K562 (cell line): ENCODE measurements around the gene SPATA13. TPM values are rescaled to one million over a fixed set of nuclear protein-coding genes. Genes with fewer than 3 reads are reported as not detected.

Source experiments
- ATAC-seq: fragments of 200-7000 bp; cut with Tn5 transposase; 3 replicates; pipeline ENCODE4 v1.9.1; 2020; ENCODE audit warnings: moderate library complexity
- BruUV-seq: library from RNA; stranded (reverse); fragments of 400-500 nt; replicated peaks from 2 replicates; lab custom pipeline; 2021; lab: Mats Ljungman, UMichigan
- CTCF ChIA-PET: fragments of 300-600 bp; formaldehyde crosslinking; extraction: SDS; loops from one replicate; lab custom pipeline; 2021; ENCODE audit warnings: low intra/inter-chr PET ratio; lab: Yijun Ruan, JAX
- POLR2A ChIA-PET: fragments of 300-600, 350-650 bp; sonication (Branson Sonifier 250); formaldehyde crosslinking; extraction: SDS; loops from one replicate; lab custom pipeline; 2021; ENCODE audit warnings: antibody characterized with exemption, inconsistent platforms; lab: Yijun Ruan, JAX
- DNase-seq, 4 experiments: peaks; one replicate each; pipeline versions ENCODE4 v3.0.0 to v3.0.0-alpha.2; 2011 to 2018; ENCODE audit warnings: low spot score in 3 of 4, mixed read lengths in 3 of 4; ENCODE audit errors: extremely low read depth in 1 of 4
- FAIRE-seq: peaks from 2 replicates; lab custom pipeline; 2011; peaks lifted over from hg19 to GRCh38; lab: Jason Lieb, UNC
- H2AFZ ChIP-seq: 2 replicates; pipeline ENCODE4 v1.6.0; 2011; ENCODE audit warnings: low read depth, low read length, control low read depth, inconsistent platforms
- H3K27ac ChIP-seq: fragments of 200-600 bp; 3 replicates; pipeline ENCODE4 v1.8.0; 2011; ENCODE audit warnings: low read depth, mild to moderate bottlenecking, control low read depth, inconsistent platforms, low read length, moderate library complexity, mixed read lengths; ENCODE audit errors: extremely low read depth
- H3K27me3 ChIP-seq, 2 experiments: fragments of 300-600 bp in 1 of 2; 2 replicates in 1 of 2; 3 replicates in 1 of 2; pipeline versions ENCODE4 v1.6.0 to v1.8.0; 2011; ENCODE audit warnings: inconsistent platforms in 2 of 2, low read length in 2 of 2, mild to moderate bottlenecking in 1 of 2, mixed read lengths in 1 of 2, moderate library complexity in 1 of 2; ENCODE audit not compliant: control insufficient read depth in 2 of 2, insufficient read depth in 2 of 2
- H3K36me3 ChIP-seq: fragments of 300-600 bp; 3 replicates; pipeline ENCODE4 v1.8.0; 2011; ENCODE audit warnings: mild to moderate bottlenecking, low read length, inconsistent platforms; ENCODE audit not compliant: control insufficient read depth, insufficient read depth
- H3K4me1 ChIP-seq, 2 experiments: fragments of 200-600 bp in 1 of 2; replicated peaks in 1 of 2; 2 replicates in 1 of 2; 3 replicates in 1 of 2; pipeline versions ENCODE4 v1.5.1 to v1.8.0; 2011; ENCODE audit warnings: inconsistent platforms in 2 of 2, low read length in 2 of 2, mild to moderate bottlenecking in 1 of 2, mixed read lengths in 1 of 2, moderate library complexity in 1 of 2; ENCODE audit not compliant: control insufficient read depth in 2 of 2, insufficient read depth in 2 of 2
- H3K4me2 ChIP-seq: 2 replicates; pipeline ENCODE4 v1.6.1; 2011; ENCODE audit warnings: low read length, control low read depth, inconsistent platforms, mixed read lengths; ENCODE audit not compliant: insufficient read depth
- H3K4me3 ChIP-seq: fragments of 200-600 bp; sonication (generic), shearing (Covaris generic); 2 replicates; pipeline ENCODE4 v1.5.1; 2016; ENCODE audit warnings: control low read depth, inconsistent platforms
- H3K79me2 ChIP-seq: fragments of 200-600 bp; 3 replicates; pipeline ENCODE4 v1.8.0; 2011; ENCODE audit warnings: low read length, inconsistent platforms; ENCODE audit not compliant: control insufficient read depth, insufficient read depth
- H3K9ac ChIP-seq, 2 experiments: 2 replicates each; pipeline versions ENCODE4 v1.6.0 to v1.6.1; 2011; ENCODE audit warnings: low read depth in 2 of 2, low read length in 2 of 2, control low read depth in 1 of 2, inconsistent platforms in 1 of 2, mild to moderate bottlenecking in 1 of 2, mixed read lengths in 1 of 2; ENCODE audit not compliant: insufficient read depth in 1 of 2
- H3K9me1 ChIP-seq: one replicate; pipeline ENCODE4 v1.6.0; 2011; ENCODE audit warnings: inconsistent platforms, mild to moderate bottlenecking, low read length, moderate library complexity; ENCODE audit not compliant: control insufficient read depth, insufficient read depth
- H3K9me3 ChIP-seq: replicated peaks from 2 replicates; pipeline ENCODE4 v1.5.1; 2011; ENCODE audit warnings: low read depth, low read length, inconsistent platforms; ENCODE audit not compliant: control insufficient read depth, insufficient read depth
- H4K20me1 ChIP-seq: replicated peaks from 2 replicates; pipeline ENCODE4 v1.6.1; 2011; ENCODE audit warnings: low read length, inconsistent platforms, mixed read lengths; ENCODE audit not compliant: control insufficient read depth, insufficient read depth
- ATF7 ChIP-seq: fragments of 450-650 bp; IDR thresholded peaks from 2 replicates; pipeline ENCODE4 v1.7.1; 2014; ENCODE audit warnings: mild to moderate bottlenecking, moderate library complexity
- CEBPB ChIP-seq: fragments of 450-650 bp; IDR thresholded peaks from 2 replicates; pipeline ENCODE4 v1.6.1; 2016; ENCODE audit warnings: missing genetic modification characterization, missing compliant biosample characterization
- CREB1 ChIP-seq, 2 experiments: sonication (generic) in 1 of 2; formaldehyde crosslinking in 1 of 2; IDR thresholded peaks; 2 replicates each; pipeline versions ENCODE4 v1.6.1 to v1.8.0; 2012 to 2022; ENCODE audit warnings: inconsistent platforms in 1 of 2, mild to moderate bottlenecking in 1 of 2, missing genetic modification reagents in 1 of 2, moderate library complexity in 1 of 2
- DPF2 ChIP-seq: fragments of 450-650 bp; IDR thresholded peaks from 2 replicates; pipeline ENCODE4 v1.6.1; 2016
- GATA2 ChIP-seq: sonication (generic); formaldehyde crosslinking; IDR thresholded peaks from 2 replicates; pipeline ENCODE4 v1.4.0; 2020; ENCODE audit warnings: mild to moderate bottlenecking, missing genetic modification reagents
- HNRNPK ChIP-seq: fragments of 200-400 bp; formaldehyde crosslinking; IDR thresholded peaks from one replicate; pipeline ENCODE4 v1.6.1; 2018; ENCODE audit warnings: mild to moderate bottlenecking, low read depth, low read length; ENCODE audit not compliant: poor library complexity, severe bottlenecking
- HNRNPL ChIP-seq: fragments of 200-400 bp; formaldehyde crosslinking; IDR thresholded peaks from 2 replicates; pipeline ENCODE4 v1.6.1; 2017; ENCODE audit warnings: low read depth, mild to moderate bottlenecking, low read length
- MTA2 ChIP-seq: fragments of 450-650 bp; IDR thresholded peaks from 2 replicates; pipeline ENCODE4 v1.6.1; 2016; ENCODE audit warnings: low read depth
- PATZ1 ChIP-seq: fragments of 250-450 bp; sonication (Bioruptor Pico); IDR thresholded peaks from 2 replicates; pipeline ENCODE4 v1.5.0; 2020; ENCODE audit warnings: mild to moderate bottlenecking, borderline replicate concordance
- PHB ChIP-seq: fragments of 250-450 bp; sonication (Bioruptor Pico); IDR thresholded peaks from 2 replicates; pipeline ENCODE4 v1.5.0; 2021
- RCOR1 ChIP-seq, 2 experiments: IDR thresholded peaks; 2 replicates each; pipeline ENCODE4 v1.6.1; 2012; ENCODE audit warnings: low read depth in 2 of 2, low read length in 2 of 2, borderline replicate concordance in 1 of 2, improper control_type of control experiment in 1 of 2
- VEZF1 ChIP-seq: fragments of 200-800 bp; sonication (Bioruptor generic); IDR thresholded peaks from 2 replicates; pipeline ENCODE4 v1.6.1; 2017; ENCODE audit warnings: missing genetic modification characterization, missing compliant biosample characterization
- ZC3H4 ChIP-seq: sonication (generic); formaldehyde crosslinking; IDR thresholded peaks from 2 replicates; pipeline ENCODE4 v1.9.0; 2021; ENCODE audit warnings: missing genetic modification reagents, borderline replicate concordance
- WGBS: fragments of 100-300 bp; shearing (Covaris generic); methylation state at CpG from one replicate; pipeline ENCODE4 v1.1.6; 2016; ENCODE audit warnings: low coverage, mixed read lengths; ENCODE audit not compliant: insufficient coverage; ENCODE audit errors: missing lambda C conversion rate; 5-methylcytosine and 5-hydroxymethylcytosine counted together
- in situ Hi-C: fragments of 300-500 bp; cut with MboI; formaldehyde crosslinking; loops from 4 replicates; pipeline ENCODE4 v1.15.0; 2018; ENCODE audit warnings: inconsistent platforms, mixed read lengths
- intact Hi-C: fragments of 100-400 bp; cut with micrococcal nuclease; formaldehyde crosslinking; loops from 2 replicates; pipeline ENCODE4 v1.14.2; 2022
- polyA plus RNA-seq, 8 experiments: library from polyadenylated mRNA; depleted of rRNA in 4 of 8; stranded (reverse) in 5 of 8; unstranded in 3 of 8; fragments of >200 nt; fragmentation: Nextera tagmentation in 2 of 8; fragmentation: Illumina TruSeq in 1 of 8; extraction: Ambion mirVana in 2 of 8; extraction: Trizol in 1 of 8; gene quantifications; 2 replicates each; pipeline versions ENCODE4 v1.2.1 to v1.2.3, GENCODE V29; 2011 to 2014; ENCODE audit warnings: inconsistent platforms in 1 of 8, missing spikeins in 1 of 8
- total RNA-seq, 7 experiments: library from RNA; depleted of rRNA in 6 of 7; stranded (reverse); fragments of >200 nt in 6 of 7; fragmentation: Illumina TruSeq in 2 of 7; extraction: Trizol in 2 of 7; gene quantifications; 2 replicates each; pipeline versions ENCODE4 v1.2.1 to v1.2.3, GENCODE V29; 2011 to 2021; ENCODE audit warnings: low replicate concordance in 1 of 7

Gene SPATA13
- total and polyA plus RNA-seq, 9 of the 15 experiments (the other 6 are each of a cell fraction or from before 2014, with no cell fraction given) = 0.08 to 0.99 (median 0.21) TPM; not detected in 2

- no peak for ATAC-seq
- TF ChIP-seq ZC3H4 (no peak), HNRNPL (no peak)
- FAIRE-seq = no peak
These were observed 71.5 kb downstream of the SPATA13 start for GRCh38 chr13:24232037-24232436.

GRCh38 chr13:24232474-24232873, 72.0 kb downstream of the SPATA13 start:
- Histone ChIP-seq H3K27ac (no peak overlapping the region), H3K79me2 (no peaks in the 10 kb centered on the region), H3K4me3 (no peak overlapping the region), H2AFZ (no peak overlapping the region), H3K27me3 (no peaks in the 10 kb centered on the region), H3K4me2 (no peak overlapping the region), H3K4me1 (no peaks in the 10 kb centered on the region), H3K9ac (no peak overlapping the region), H3K36me3 (no peaks in the 10 kb centered on the region), H3K9me3 (no peaks in the 10 kb centered on the region), H3K9me1 (no peaks in the 10 kb centered on the region), H4K20me1 (no peaks in the 10 kb centered on the region)
- BruUV-seq = no TSS peak
- intact Hi-C loops (no loop called here), in situ Hi-C loops (loop anchor here (10.0 kb wide), 1 partner anchor 218 kb away; no protein-coding TSS in a partner anchor)
- DNase-seq = no peak
- FAIRE-seq = no peak
- no peak for ATAC-seq
- POLR2A ChIA-PET = no interaction called here
- 0% methylated on average over 3 of the region's 3 CpGs for WGBS
- CTCF ChIA-PET = no interaction called here
- TF ChIP-seq PHB (no peak), HNRNPK (no peak), CEBPB (tag) (no peak), MTA2 (no peak), RCOR1 (IDR thresholded peaks at IDR 0.05; ENCODE audit: borderline replicate concordance in 1 of 2, low read depth in 2 of 2, low read length in 2 of 2) (no peak), PATZ1 (CRISPR knock-in tag) (no peak), DPF2 (no peak), VEZF1 (no peak), GATA2 (no peak), ATF7 (no peak), CREB1 (IDR thresholded peaks at IDR 0.05) (no peak), CREB1 (CRISPR knock-in tag; IDR thresholded peaks at IDR 0.05) (no peak)

More at GRCh38 chr13:24232037-24232436, 71.5 kb downstream of the SPATA13 start:
- Histone ChIP-seq H3K79me2 (no peaks in the 10 kb centered on the region), H3K36me3 (no peaks in the 10 kb centered on the region), H3K9me1 (no peaks in the 10 kb centered on the region), H3K4me1 (no peaks in the 10 kb centered on the region), H3K27me3 (no peaks in the 10 kb centered on the region), H3K4me2 (no peak overlapping the region), H3K27ac (no peak overlapping the region), H3K9ac (no peak overlapping the region), H4K20me1 (no peaks in the 10 kb centered on the region), H3K4me3 (no peak overlapping the region), H2AFZ (no peak overlapping the region), H3K9me3 (no peaks in the 10 kb centered on the region)
- no TSS peak for BruUV-seq
- intact Hi-C loops (no loop called here), in situ Hi-C loops (loop anchor here (10.0 kb wide), 1 partner anchor 217 kb away; no protein-coding TSS in a partner anchor)
- 0% methylated on average over 5 of the region's 5 CpGs for WGBS
- ChIA-PET POLR2A (no interaction called here), CTCF (no interaction called here)
- no peak for DNase-seq
